ENCODE results near the gene NUCB1. TPM values are rescaled to one million over a fixed set of nuclear protein-coding genes. Genes with fewer than 3 reads are reported as not detected.

Gene NUCB1
- total and polyA plus RNA-seq, 4 donors = 186 to 775 (median 238) TPM

GRCh38 chr19:48950159-48950558 lies 50.0 kb downstream of the NUCB1 start:
- no peaks in the 10 kb centered on the region for H3K36me3 ChIP-seq (ENCODE audit: control insufficient read depth in 4 of 4, insufficient read depth in 3 of 4, low read depth in 1 of 4, low read length in 3 of 4)
- no peak overlapping the region for H3K9ac ChIP-seq (ENCODE audit: low read depth in 1 of 2, low read length in 2 of 2)
- peaks cover 1 to 6% (median 4%) of the 10 kb centered on the region in 4 donors for H3K4me1 ChIP-seq (ENCODE audit: control insufficient read depth in 4 of 4, insufficient read depth in 4 of 4, low read length in 3 of 4)
- TF ChIP-seq FOXA1 (IDR thresholded peaks at IDR 0.05) (no peak), YY1 (IDR thresholded peaks at IDR 0.05) (peak; percentile 13)
- no peak overlapping the region for H3K4me3 ChIP-seq (ENCODE audit: low read depth in 1 of 3, low read length in 3 of 3)
- H3K27me3 ChIP-seq (ENCODE audit: control insufficient read depth in 4 of 4, insufficient read depth in 4 of 4, low read length in 3 of 4) = no peaks in the 10 kb centered on the region
- H3K27ac ChIP-seq (ENCODE audit: low read depth in 1 of 2, low read length in 2 of 2) = no peak overlapping the region
- 81% methylated on average over 3 of the region's 3 CpGs for WGBS
- no peaks in the 10 kb centered on the region for H3K9me3 ChIP-seq (ENCODE audit: control insufficient read depth in 4 of 4, low read length in 3 of 4)
- DNase-seq (ENCODE audit: low spot score) = no peak

GRCh38 chr19:48950830-48951519 lies 50.9 kb downstream of the NUCB1 start:
- peaks cover 4 to 14% (median 11%) of the 10 kb centered on the region in 4 donors for H3K4me1 ChIP-seq (ENCODE audit: control insufficient read depth in 4 of 4, insufficient read depth in 4 of 4, low read length in 3 of 4)
- no peaks in the 10 kb centered on the region for H3K36me3 ChIP-seq (ENCODE audit: control insufficient read depth in 4 of 4, insufficient read depth in 3 of 4, low read depth in 1 of 4, low read length in 3 of 4)
- H3K27ac ChIP-seq (ENCODE audit: low read depth in 1 of 2, low read length in 2 of 2) = no peak overlapping the region
- 58% methylated on average over 9 of the region's 9 CpGs for WGBS
- no peaks in the 10 kb centered on the region for H3K27me3 ChIP-seq (ENCODE audit: control insufficient read depth in 4 of 4, insufficient read depth in 4 of 4, low read length in 3 of 4)
- no peaks in the 10 kb centered on the region for H3K9me3 ChIP-seq (ENCODE audit: control insufficient read depth in 4 of 4, low read length in 3 of 4)
- no peak for TF ChIP-seq YY1 (IDR thresholded peaks at IDR 0.05)
- no peak for TF ChIP-seq RAD21 (IDR thresholded peaks at IDR 0.05)
- no peak for TF ChIP-seq REST (IDR thresholded peaks at IDR 0.05)
- no peak for TF ChIP-seq JUND (IDR thresholded peaks at IDR 0.05)
- TF ChIP-seq EGR1 (IDR thresholded peaks at IDR 0.05; ENCODE audit: low read depth in 2 of 2) = no peak
- no peak for TF ChIP-seq FOXA2 (IDR thresholded peaks at IDR 0.05)
- TF ChIP-seq GABPA (IDR thresholded peaks at IDR 0.05 in 1 of 2, conservative IDR thresholded peaks at IDR 0.05 in 1 of 2) = no peak
- no peak for DNase-seq (ENCODE audit: low spot score)
- H3K4me3 ChIP-seq (ENCODE audit: low read depth in 1 of 3, low read length in 3 of 3) = no peak overlapping the region
- no peak overlapping the region for H3K9ac ChIP-seq (ENCODE audit: low read depth in 1 of 2, low read length in 2 of 2)

GRCh38 chr19:48953141-48953540 lies 53.0 kb downstream of the NUCB1 start:
- no peaks in the 10 kb centered on the region for H3K36me3 ChIP-seq (ENCODE audit: control insufficient read depth in 4 of 4, insufficient read depth in 3 of 4, low read depth in 1 of 4, low read length in 3 of 4)
- no peak overlapping the region for H3K4me3 ChIP-seq (ENCODE audit: low read depth in 1 of 3, low read length in 3 of 3)
- 80% methylated on average over 4 of the region's 4 CpGs for WGBS
- TF ChIP-seq TAF1 (conservative IDR thresholded peaks at IDR 0.05) (no peak), HNF4A (conservative IDR thresholded peaks at IDR 0.05) (no peak), MAX (IDR thresholded peaks at IDR 0.05) (no peak), FOXA1 (IDR thresholded peaks at IDR 0.05) (no peak), HNF4G (IDR thresholded peaks at IDR 0.05) (no peak), NR2F2 (IDR thresholded peaks at IDR 0.05) (no peak), EGR1 (IDR thresholded peaks at IDR 0.05; ENCODE audit: low read depth in 2 of 2) (no peak), ATF3 (IDR thresholded peaks at IDR 0.05) (no peak), ZBTB33 (IDR thresholded peaks at IDR 0.05) (no peak), GABPA (IDR thresholded peaks at IDR 0.05 in 1 of 2, conservative IDR thresholded peaks at IDR 0.05 in 1 of 2) (no peak), RXRA (IDR thresholded peaks at IDR 0.05) (no peak), RAD21 (IDR thresholded peaks at IDR 0.05) (no peak), FOXA2 (IDR thresholded peaks at IDR 0.05) (no peak), YY1 (IDR thresholded peaks at IDR 0.05) (no peak), CTCF (IDR thresholded peaks at IDR 0.05; ENCODE audit: low read depth, low read length, missing input control) (no peak), JUND (IDR thresholded peaks at IDR 0.05) (no peak)
- H3K9me3 ChIP-seq (ENCODE audit: control insufficient read depth in 4 of 4, low read length in 3 of 4) = no peaks in the 10 kb centered on the region
- no peaks in the 10 kb centered on the region for H3K27me3 ChIP-seq (ENCODE audit: control insufficient read depth in 4 of 4, insufficient read depth in 4 of 4, low read length in 3 of 4)
- H3K27ac ChIP-seq (ENCODE audit: low read depth in 1 of 2, low read length in 2 of 2) = no peak overlapping the region
- H3K9ac ChIP-seq (ENCODE audit: low read depth in 1 of 2, low read length in 2 of 2) = no peak overlapping the region
- peaks cover 4 to 14% (median 11%) of the 10 kb centered on the region in 4 donors for H3K4me1 ChIP-seq (ENCODE audit: control insufficient read depth in 4 of 4, insufficient read depth in 4 of 4, low read length in 3 of 4)
- DNase-seq (ENCODE audit: low spot score) = no peak
